IPS-18c (cell line): Measurements from ENCODE around the gene LRP1B.

Experiments
- H3K4me3 ChIP-seq: 2 replicates; pipeline ENCODE4 v1.7.0; 2013; ENCODE audit warnings: low read depth, mild to moderate bottlenecking, low read length, moderate library complexity; ENCODE audit not compliant: insufficient read depth
- H3K9me3 ChIP-seq: one replicate; pipeline ENCODE4 v1.6.1; 2013; ENCODE audit warnings: mild to moderate bottlenecking, low read length, moderate library complexity; ENCODE audit not compliant: control insufficient read depth, insufficient read depth

LRP1B gene

GRCh38 chr2:140947236-140947635, 1183.6 kb downstream of the LRP1B start:
- Histone ChIP-seq H3K9me3 (no peaks in the 10 kb centered on the region), H3K4me3 (no peak overlapping the region)

GRCh38 chr2:140943867-140944266, 1186.9 kb downstream of the LRP1B start:
- Histone ChIP-seq H3K4me3 (no peak overlapping the region), H3K9me3 (no peaks in the 10 kb centered on the region)

GRCh38 chr2:140942284-140942683, 1188.5 kb downstream of the LRP1B start:
- H3K4me3 ChIP-seq, result no peak overlapping the region
- H3K9me3 ChIP-seq, result no peaks in the 10 kb centered on the region

- Histone ChIP-seq H3K4me3 (no peak overlapping the region), H3K9me3 (no peaks in the 10 kb centered on the region)
Observed at GRCh38 chr2:140929849-140930248, 1201.0 kb downstream of the LRP1B start.

GRCh38 chr2:140918426-140918825, 1212.4 kb downstream of the LRP1B start:
- H3K9me3 ChIP-seq, result no peaks in the 10 kb centered on the region
- H3K4me3 ChIP-seq, result no peak overlapping the region

- no peaks in the 10 kb centered on the region for H3K9me3 ChIP-seq
- H3K4me3 ChIP-seq, result no peak overlapping the region
Observed at GRCh38 chr2:140916410-140916809, 1214.4 kb downstream of the LRP1B start.

- H3K9me3 ChIP-seq, result no peaks in the 10 kb centered on the region
- no peak overlapping the region for H3K4me3 ChIP-seq
Observed at GRCh38 chr2:140910683-140911082, 1220.1 kb downstream of the LRP1B start.

GRCh38 chr2:140905083-140905781, 1225.6 kb downstream of the LRP1B start:
- H3K4me3 ChIP-seq, result no peak overlapping the region

GRCh38 chr2:140895378-140895777, 1235.4 kb downstream of the LRP1B start:
- H3K4me3 ChIP-seq, result no peak overlapping the region
- no peaks in the 10 kb centered on the region for H3K9me3 ChIP-seq

More at GRCh38 chr2:140905083-140905781, 1225.6 kb downstream of the LRP1B start:
- no peaks in the 10 kb centered on the region for H3K9me3 ChIP-seq

GRCh38 chr2:140893685-140894084, 1237.1 kb downstream of the LRP1B start:
- H3K9me3 ChIP-seq, result no peaks in the 10 kb centered on the region

GRCh38 chr2:140892911-140893637, 1237.7 kb downstream of the LRP1B start:
- Histone ChIP-seq H3K9me3 (no peaks in the 10 kb centered on the region), H3K4me3 (no peak overlapping the region)

More at GRCh38 chr2:140893685-140894084, 1237.1 kb downstream of the LRP1B start:
- H3K4me3 ChIP-seq, result no peak overlapping the region

GRCh38 chr2:140892436-140892835, 1238.4 kb downstream of the LRP1B start:
- Histone ChIP-seq H3K4me3 (no peak overlapping the region), H3K9me3 (no peaks in the 10 kb centered on the region)

GRCh38 chr2:140891614-140892212, 1239.1 kb downstream of the LRP1B start:
- no peaks in the 10 kb centered on the region for H3K9me3 ChIP-seq
- no peak overlapping the region for H3K4me3 ChIP-seq

- Histone ChIP-seq H3K4me3 (no peak overlapping the region), H3K9me3 (no peaks in the 10 kb centered on the region)
Observed at GRCh38 chr2:140882671-140883620, 1247.9 kb downstream of the LRP1B start.

GRCh38 chr2:140880573-140880972, 1250.2 kb downstream of the LRP1B start:
- H3K4me3 ChIP-seq, result no peak overlapping the region
- H3K9me3 ChIP-seq, result no peaks in the 10 kb centered on the region

GRCh38 chr2:140876015-140876414, 1254.8 kb downstream of the LRP1B start:
- Histone ChIP-seq H3K9me3 (no peaks in the 10 kb centered on the region), H3K4me3 (no peak overlapping the region)

GRCh38 chr2:140873915-140874531, 1256.8 kb downstream of the LRP1B start:
- no peaks in the 10 kb centered on the region for H3K9me3 ChIP-seq

More at GRCh38 chr2:140873915-140874531, 1256.8 kb downstream of the LRP1B start:
- no peak overlapping the region for H3K4me3 ChIP-seq
